HG02678 (cell line): ENCODE data around the gene GRIP1.

ENCODE experiments used
- ATAC-seq: cut with Tn5 transposase; IDR thresholded peaks from one replicate; pipeline ENCODE4 v1.9.1; 2021; ENCODE audit warnings: mild to moderate bottlenecking, moderate library complexity; ENCODE audit not compliant: unreplicated experiment

GRIP1 gene, protein sequence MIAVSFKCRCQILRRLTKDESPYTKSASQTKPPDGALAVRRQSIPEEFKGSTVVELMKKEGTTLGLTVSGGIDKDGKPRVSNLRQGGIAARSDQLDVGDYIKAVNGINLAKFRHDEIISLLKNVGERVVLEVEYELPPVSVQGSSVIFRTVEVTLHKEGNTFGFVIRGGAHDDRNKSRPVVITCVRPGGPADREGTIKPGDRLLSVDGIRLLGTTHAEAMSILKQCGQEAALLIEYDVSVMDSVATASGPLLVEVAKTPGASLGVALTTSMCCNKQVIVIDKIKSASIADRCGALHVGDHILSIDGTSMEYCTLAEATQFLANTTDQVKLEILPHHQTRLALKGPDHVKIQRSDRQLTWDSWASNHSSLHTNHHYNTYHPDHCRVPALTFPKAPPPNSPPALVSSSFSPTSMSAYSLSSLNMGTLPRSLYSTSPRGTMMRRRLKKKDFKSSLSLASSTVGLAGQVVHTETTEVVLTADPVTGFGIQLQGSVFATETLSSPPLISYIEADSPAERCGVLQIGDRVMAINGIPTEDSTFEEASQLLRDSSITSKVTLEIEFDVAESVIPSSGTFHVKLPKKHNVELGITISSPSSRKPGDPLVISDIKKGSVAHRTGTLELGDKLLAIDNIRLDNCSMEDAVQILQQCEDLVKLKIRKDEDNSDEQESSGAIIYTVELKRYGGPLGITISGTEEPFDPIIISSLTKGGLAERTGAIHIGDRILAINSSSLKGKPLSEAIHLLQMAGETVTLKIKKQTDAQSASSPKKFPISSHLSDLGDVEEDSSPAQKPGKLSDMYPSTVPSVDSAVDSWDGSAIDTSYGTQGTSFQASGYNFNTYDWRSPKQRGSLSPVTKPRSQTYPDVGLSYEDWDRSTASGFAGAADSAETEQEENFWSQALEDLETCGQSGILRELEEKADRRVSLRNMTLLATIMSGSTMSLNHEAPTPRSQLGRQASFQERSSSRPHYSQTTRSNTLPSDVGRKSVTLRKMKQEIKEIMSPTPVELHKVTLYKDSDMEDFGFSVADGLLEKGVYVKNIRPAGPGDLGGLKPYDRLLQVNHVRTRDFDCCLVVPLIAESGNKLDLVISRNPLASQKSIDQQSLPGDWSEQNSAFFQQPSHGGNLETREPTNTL

DNA sequence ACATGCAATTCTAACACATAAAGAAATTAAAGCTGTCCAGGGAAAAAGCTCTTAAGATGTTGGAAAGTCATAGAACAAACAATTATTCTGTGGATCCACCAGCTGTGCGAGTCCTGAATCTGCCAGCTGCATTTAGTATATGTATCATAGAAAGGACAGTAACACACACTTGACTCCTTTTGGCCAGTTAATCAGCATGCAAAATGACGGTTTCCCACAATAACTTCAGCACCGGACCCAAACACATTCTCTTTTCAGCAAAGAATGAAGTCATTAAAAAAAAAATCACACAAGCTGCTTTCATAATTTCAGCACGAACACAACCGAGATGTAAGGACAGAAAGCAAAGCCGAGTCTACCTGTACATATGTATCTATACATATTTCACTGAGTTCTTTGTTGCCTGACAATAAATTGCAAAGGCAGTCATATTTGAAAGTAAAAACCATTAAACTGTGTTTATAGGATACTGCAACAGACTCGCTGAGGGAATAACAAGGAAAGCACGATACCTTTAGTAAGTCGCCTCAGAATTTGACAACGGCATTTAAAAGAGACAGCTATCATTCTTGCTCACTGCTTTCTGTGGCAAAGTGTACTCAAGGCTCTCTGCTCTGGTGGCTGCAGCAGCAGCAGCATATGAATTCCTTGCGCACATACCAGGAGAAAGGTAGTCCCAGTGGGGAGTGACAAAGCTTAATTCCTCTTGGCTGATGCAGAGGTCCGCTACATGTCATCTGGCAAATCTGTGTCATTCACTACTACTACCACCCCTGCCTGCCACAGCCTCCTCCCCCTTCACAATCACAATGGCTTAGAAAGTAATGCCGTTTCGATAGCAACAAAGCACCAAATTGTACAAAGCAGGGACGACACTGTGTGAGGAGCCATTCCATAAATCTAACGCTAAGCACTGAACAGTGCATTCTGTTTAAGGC, at the start of gene GRIP1:
TSS of gene GRIP1 (minus strand) at position 739 of the 938 bp plus-strand sequence. CDS start at position 567, 172 bp downstream.
- ATAC-seq: no peak

DNA sequence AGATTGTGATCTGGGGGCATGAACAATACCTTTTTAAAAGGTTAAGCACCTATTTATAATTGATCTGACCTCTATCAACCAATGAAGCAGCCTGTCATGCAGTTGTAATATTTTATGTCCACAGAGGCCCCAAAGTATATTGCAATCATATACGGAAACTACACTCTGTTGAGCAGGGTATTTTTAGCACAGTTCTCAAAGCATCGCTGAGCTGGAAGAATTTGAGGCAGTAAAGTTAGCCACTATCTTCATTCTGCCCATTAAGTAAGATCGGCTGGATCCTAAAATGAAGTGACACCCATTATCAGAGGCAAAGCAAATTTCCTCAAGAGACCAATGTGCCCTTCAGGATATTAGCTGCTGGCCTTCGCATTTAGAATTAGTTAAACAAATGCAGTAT, 47.7 kb upstream of the GRIP1 start:
- no peak for ATAC-seq

DNA sequence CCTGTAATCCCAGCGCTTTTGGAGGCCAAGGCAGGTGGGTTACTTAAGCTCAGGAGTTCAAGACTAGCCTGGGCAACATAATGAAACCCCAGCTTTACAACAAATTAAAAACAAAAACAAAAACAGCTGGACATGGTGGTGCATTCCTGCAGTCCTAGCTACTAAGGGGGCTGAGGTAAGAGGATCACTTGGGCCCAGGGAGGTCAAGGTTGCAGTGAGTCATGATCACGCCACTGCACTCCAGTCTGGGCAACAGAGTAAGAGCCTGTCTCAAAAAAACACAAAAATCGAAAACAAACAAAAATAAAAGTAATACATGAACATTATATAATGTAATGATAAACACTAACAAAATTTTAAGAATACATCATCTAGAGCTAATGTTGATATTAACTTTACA, 46.2 kb upstream of the GRIP1 start:
- no peak for ATAC-seq

DNA sequence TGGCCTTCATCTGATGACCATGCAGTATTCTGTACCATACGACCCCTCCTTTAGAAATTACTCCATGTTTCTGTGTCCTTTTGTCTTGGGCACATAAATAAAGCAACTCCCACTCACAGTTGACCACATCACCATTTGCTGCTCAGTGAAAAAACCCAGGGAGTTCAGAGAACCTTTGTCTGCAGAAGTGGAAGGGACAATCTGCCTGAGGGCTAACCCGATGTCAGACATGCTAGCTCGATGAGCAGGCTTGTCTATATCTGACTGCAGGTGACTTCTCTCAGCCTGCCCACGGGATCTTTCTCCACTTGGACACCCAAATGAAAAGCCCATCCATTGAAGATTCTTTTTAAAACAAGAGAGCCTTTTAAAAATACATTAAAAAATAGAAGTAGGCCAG, 45.7 kb upstream of the GRIP1 start:
- no peak for ATAC-seq

DNA sequence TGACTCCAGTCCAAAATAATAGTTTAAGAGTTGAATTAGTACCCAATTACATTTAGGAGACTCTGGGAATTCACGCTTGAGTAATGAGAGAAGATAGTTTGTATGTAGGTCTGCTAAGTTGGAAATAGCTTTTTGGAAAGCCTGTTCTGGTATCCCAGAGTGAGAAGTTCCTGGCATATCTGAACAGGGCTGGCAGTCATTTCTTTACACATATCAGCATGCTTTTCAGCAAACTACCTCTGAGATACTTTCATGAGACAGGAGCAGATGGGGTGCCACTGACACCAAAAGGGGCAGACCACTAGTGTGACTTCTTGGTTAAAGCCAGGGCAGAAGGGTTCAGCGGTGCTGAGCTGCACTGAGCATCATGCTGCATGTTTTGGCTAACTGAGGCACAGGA, 45.1 kb upstream of the GRIP1 start:
- no peak for ATAC-seq

DNA sequence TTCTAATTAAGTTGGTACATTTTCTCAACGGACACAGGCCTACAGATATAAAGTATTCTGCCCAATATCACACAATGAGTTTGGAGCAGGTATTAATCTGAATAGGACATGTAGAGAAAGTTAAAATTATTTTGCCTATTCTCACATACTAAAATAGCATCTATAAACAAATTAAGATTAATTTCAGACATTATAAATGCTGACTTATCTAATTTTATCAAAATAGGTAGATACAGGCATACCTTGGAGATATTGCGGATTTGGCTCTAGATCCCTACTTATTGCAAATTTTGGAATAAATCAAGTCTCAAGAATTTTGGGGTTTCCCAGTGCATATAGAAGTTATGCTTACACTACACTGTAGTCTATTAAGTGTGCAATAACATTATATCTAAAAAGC, 41.0 kb upstream of the GRIP1 start:
- no peak for ATAC-seq

DNA sequence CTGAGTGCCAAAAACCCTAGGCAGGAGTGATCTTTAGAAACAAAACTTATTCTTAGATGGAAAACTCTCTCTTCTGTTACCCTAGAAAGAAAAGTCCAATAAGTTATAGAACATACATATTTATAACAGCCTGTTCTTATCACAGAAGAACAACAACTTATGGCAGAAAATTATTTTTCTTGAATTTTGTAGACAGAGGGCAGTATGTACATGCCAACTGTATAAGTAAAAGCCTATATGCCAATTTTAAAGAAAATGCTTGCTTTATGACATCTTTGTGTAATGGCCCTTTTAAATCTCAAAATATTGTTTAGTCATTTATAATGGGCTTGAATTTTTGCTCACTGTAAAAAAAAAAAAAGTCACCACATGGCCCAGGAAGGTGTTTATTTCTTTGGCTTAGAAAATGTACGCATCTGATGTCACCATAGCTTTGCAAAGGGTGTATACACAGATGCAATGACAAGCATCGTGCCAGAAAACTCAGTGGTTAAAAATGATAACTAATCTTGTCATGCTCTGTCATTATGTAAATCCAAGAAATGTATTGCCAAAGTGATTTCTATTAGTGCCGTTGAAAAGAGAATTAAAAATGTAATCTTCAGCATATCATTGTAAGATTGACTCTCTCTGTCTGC, 38.3 kb upstream of the GRIP1 start:
- ATAC-seq: no peak

DNA sequence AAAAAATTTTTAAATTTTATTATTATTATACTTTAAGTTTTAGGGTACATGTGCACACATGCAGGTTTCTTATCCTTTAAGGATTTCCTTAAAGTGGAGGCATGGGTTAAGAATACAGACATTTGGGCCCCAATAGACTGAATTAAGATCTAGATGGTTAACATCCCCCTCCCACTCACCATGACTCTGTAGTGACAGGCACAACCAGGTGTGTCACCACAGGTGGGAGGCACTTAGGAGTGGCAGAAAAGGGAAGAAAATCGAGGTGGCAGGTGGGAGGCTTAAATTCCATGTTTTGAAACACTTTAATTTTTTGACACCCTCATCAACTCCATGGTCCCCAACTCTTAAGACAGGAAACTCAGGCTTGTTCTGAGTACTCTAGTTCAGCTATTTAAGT, 37.6 kb upstream of the GRIP1 start:
- no peak for ATAC-seq

DNA sequence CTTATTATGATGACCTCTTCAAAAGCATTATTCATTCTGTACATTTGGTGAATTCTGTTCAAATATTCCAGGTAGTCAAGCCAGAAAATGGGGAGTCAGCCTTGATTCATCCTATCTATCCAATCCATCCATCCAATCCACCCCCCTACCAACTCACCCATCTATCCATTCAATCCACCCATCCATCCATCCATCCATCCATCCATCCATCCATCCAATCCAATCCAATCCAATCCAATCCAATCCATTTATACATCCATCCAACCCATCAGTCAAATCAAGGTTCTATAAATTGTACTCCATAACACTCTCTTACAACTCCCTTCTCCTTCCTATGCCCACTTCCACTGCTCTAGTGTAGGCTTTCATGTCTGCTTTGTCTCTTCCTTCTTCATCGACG, 35.8 kb upstream of the GRIP1 start:
- no peak for ATAC-seq

DNA sequence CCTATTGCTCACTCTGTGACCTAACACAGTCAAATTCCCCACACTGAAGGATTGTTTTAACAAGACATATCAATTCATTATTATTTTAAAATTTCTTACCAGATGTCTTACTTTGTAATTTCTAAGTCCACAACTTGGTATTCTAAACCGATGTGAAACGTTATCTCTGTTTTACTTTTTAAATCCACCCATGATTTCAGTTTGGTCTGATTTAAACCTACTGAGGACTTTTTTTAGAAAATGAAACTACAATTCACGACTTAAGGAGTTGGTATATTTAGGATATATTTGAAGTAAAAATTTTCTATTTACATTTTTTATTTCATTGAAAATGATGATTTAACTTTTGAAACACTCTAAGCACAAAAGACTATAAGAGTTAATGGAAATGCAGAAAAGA, 35.1 kb upstream of the GRIP1 start:
- ATAC-seq: no peak

DNA sequence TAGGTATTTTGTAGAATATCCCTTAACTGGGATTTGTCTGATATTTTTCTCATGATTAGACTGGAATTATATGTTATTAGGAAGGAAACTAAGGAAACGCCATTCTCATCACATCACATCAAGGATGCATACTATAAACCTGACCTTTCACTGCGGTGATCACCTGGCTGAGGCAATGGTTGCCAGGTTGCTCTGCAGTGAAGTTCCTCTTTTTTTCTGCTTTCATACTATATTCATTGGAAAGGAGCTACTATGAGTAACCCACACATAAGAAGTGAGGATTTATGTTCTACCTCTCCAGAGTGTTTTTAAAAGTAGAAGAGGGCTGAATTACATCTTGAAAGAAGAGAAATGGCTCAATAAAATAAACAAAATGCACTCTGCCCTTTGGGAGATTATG, 31.0 kb upstream of the GRIP1 start:
- ATAC-seq: no peak

DNA sequence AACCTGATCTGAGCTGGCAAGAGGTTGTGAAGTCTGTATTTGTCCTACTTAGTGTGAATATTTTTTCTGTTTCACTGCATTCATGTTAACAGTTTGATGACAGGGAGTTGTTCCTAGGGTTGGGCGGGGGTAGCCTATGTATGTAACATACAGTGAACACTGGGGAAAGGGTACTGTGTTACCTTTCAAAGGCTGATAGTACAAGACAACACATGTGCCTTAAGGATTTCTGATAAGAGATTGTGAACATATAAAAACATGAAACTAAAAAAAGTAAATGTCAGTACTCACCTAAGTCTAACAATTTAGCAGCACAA, 30.5 kb upstream of the GRIP1 start:
- no peak for ATAC-seq

DNA sequence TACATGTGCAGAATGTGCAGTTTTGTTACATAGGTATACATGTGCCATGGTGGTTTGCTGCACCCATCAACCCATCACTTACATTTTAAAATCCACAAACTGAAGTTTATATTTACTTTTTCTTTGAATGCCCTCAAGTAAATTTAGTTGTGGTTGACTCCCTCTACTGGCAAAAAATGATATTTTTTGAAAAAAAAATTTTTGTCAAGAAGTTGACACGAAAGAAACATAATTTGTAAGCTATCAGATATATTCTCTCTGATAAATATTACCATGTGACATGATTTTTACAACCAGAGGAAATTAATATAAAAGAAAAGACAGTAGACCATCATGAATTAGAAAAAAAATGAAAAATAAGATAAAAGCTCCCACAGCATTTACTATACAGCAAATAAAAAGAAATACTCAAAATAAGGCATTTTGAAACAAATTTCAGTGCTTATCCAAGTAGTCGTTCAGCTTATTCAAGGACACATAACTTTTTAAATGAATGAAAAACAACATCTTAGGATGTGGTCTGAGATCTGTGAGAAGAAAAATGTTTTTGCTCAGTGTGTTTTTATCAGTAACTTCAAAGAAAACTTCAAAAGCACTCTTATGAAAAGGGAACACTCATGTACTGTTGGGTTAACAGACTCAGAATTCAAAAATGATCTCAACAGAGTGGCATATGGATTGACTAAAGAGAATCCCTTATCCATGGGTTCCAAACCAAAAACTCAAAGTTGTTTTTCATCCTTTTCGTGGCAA, 30.0 kb upstream of the GRIP1 start:
- ATAC-seq: no peak

DNA sequence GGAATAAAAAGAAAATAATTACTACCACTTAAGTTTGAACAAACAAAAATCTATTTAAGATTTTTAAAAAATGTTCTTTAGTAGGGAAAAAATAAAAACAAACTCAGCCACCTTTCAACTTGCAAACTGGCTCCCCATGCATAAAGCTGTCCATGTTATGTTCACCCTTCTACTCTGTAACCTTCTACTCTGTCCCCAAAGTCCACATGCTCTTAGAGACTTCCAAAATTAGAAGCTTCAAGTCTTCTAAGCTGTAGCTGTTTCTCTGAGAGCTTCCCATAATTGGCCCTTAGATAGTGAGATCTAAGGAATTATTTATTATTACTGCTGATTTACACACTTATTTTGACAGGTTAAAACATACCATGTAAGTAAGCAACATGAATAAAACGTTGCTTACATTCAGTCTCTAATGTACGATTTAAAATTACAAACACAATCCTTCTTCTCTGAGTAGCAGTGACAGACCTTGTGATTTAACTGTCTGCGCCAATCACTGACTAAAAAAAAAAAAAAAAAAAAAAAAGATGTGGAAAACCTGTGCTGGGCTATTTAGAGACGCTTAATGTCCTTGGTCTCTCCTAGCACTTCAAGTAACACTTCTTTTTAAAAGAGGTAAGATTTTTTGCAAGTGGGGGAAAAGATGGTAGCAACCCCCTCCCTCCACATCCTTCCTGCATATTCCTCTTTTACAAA, 28.3 kb upstream of the GRIP1 start:
- ATAC-seq: no peak

DNA sequence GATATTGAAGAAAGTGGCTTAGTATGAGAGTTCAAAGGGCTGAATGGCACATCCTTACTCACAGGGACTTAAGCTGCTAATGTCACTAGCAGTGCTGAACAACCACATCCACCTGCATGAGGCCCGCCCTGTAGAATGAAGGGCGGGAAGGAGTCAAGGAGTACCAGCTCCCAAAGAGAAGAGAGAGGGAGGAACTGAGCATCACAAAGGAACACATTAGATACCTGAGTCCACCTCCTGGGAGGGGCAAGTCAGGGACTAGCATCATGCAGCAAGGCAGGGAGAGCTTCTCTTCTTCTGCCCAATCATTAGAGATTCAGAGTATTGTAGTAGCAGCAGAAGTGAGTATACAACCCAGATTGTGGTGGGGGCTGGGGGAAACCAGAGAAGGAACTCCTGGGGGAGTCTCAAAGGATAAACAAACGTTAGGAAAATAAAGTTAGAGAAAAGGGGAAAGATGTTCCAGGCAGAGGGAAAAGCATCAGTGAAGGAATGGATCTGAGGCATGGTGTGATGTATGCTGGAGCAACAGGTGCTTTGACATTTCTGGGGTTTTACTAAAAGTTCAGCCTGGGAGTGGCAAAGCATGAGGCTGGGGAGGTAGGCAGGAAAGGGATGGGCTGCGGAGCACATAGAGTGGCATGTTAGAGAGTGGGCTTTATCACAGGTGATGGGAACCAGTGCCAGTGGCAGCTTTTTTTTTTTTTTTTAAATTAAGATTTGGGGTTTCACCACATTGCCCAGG, 21.0 kb upstream of the GRIP1 start:
- no peak for ATAC-seq

DNA sequence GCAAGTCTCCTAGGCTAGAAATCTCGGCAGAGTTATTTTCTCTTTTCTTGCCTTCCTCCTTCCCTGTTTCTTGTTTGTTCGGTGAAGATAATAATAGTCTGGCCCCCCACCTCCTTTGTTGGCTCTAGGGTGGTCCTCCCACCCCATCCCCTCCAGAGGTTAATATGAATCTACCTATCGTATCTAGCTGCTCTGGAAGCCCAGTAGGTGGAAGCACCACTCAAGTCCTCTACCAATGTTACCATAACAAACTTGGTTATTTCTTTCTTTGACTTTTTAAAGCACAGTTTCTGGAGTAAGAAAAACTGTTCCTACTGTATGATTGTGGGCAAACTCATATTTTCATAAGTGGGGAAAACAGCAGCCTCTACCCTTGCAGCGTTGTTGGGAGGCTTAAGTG, 19.7 kb upstream of the GRIP1 start:
- ATAC-seq: no peak

DNA sequence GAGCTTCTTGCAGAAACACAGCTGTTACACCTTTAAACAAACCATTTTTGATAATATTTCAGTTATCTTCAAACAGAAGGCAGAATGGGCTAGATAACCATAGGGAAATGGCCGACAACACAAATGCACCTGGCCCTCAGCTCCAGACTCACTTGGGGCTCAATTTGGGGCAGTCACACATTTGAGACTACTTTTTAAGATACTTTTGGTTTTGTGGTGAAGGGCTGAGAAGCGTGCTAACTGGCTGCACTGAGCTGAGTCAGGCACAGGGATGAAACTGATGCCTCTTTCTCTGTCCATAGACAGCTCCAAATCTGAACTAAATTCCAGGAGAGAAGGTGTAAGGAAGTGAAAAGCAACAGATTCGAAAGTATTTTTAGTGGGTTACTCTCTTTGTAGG, 18.5 kb upstream of the GRIP1 start:
- no peak for ATAC-seq
